HEK293 (cell line): ENCODE results near the gene USP38.

Experiments
- CTCF ChIA-PET: fragments of 350-600 bp; formaldehyde crosslinking; extraction: SDS; loops from one replicate; lab custom pipeline; 2021; ENCODE audit warnings: antibody characterized with exemption; lab: Yijun Ruan, JAX
- POLR2A ChIA-PET: fragments of 300-600 bp; formaldehyde crosslinking; extraction: SDS; loops from one replicate; lab custom pipeline; 2020; ENCODE audit warnings: antibody characterized with exemption, inconsistent platforms; lab: Yijun Ruan, JAX
- H3K27ac ChIP-seq: fragments of 200-500 bp; sonication (Bioruptor generic); 2 replicates; pipeline ENCODE4 v1.5.1; 2014; ENCODE audit warnings: low read depth, low read length, control low read depth, inconsistent platforms; ENCODE audit errors: extremely low read depth
- H3K36me3 ChIP-seq, 2 experiments: fragments of 200-500 bp in 1 of 2; sonication (Bioruptor generic) in 1 of 2; 1 replicate in 1 of 2; 2 replicates in 1 of 2; pipeline ENCODE4 v1.5.1; 2014 to 2017; ENCODE audit warnings: inconsistent platforms in 2 of 2, low read length in 2 of 2; ENCODE audit not compliant: control insufficient read depth in 2 of 2, insufficient read depth in 1 of 2
- H3K4me1 ChIP-seq: fragments of 200-500 bp; sonication (Bioruptor generic); 2 replicates; pipeline ENCODE4 v1.5.1; 2014; ENCODE audit warnings: mild to moderate bottlenecking, low read length, inconsistent platforms; ENCODE audit not compliant: control insufficient read depth, insufficient read depth
- H3K4me3 ChIP-seq: 2 replicates; pipeline ENCODE4 v1.5.1; 2011; ENCODE audit warnings: low read depth, mild to moderate bottlenecking, control low read depth, low read length, moderate library complexity
- H3K9me3 ChIP-seq: fragments of 200-500 bp; sonication (Bioruptor generic); 2 replicates; pipeline ENCODE4 v1.5.1; 2014; ENCODE audit warnings: low read depth, low read length, inconsistent platforms; ENCODE audit not compliant: control insufficient read depth, insufficient read depth
- BCL11A ChIP-seq: fragments of 450-650 bp; formaldehyde crosslinking; IDR thresholded peaks from 2 replicates; pipeline ENCODE4 v1.5.1; 2016; ENCODE audit warnings: low read depth, missing biosample characterization, missing genetic modification characterization
- GLI4 ChIP-seq: fragments of 450-650 bp; formaldehyde crosslinking; IDR thresholded peaks from 2 replicates; pipeline ENCODE4 v1.5.1; 2016; ENCODE audit warnings: missing biosample characterization, missing genetic modification characterization
- MEIS1 ChIP-seq: sonication (generic); formaldehyde crosslinking; IDR thresholded peaks from 2 replicates; pipeline ENCODE4 v1.8.1; 2022; ENCODE audit warnings: missing genetic modification reagents, mild to moderate bottlenecking, borderline replicate concordance
- PRDM1 ChIP-seq: fragments of 450-650 bp; formaldehyde crosslinking; IDR thresholded peaks from 2 replicates; pipeline ENCODE4; 2016; ENCODE audit warnings: missing biosample characterization, missing genetic modification characterization
- RBAK ChIP-seq: fragments of 450-650 bp; formaldehyde crosslinking; IDR thresholded peaks from 2 replicates; pipeline ENCODE4 v1.5.1; 2016; ENCODE audit warnings: missing biosample characterization, missing genetic modification characterization
- REPIN1 ChIP-seq: fragments of 450-650 bp; formaldehyde crosslinking; IDR thresholded peaks from 2 replicates; pipeline ENCODE4 v1.5.1; 2017; ENCODE audit warnings: missing biosample characterization, missing genetic modification characterization, low read depth
- WT1 ChIP-seq: fragments of 450-650 bp; formaldehyde crosslinking; IDR thresholded peaks from 2 replicates; pipeline ENCODE4 v1.5.1; 2016; ENCODE audit warnings: missing biosample characterization, missing genetic modification characterization
- ZNF112 ChIP-seq: fragments of 450-650 bp; formaldehyde crosslinking; IDR thresholded peaks from 2 replicates; pipeline ENCODE4 v1.5.0; 2017; ENCODE audit warnings: missing biosample characterization, missing genetic modification characterization
- ZNF138 ChIP-seq: fragments of 450-650 bp; formaldehyde crosslinking; IDR thresholded peaks from 2 replicates; pipeline ENCODE4 v1.5.1; 2016; ENCODE audit warnings: missing biosample characterization, missing genetic modification characterization, borderline replicate concordance
- ZNF174 ChIP-seq: fragments of 450-650 bp; formaldehyde crosslinking; IDR thresholded peaks from 2 replicates; pipeline ENCODE4 v1.5.0; 2017; ENCODE audit warnings: missing biosample characterization, mild to moderate bottlenecking, missing genetic modification characterization
- ZNF311 ChIP-seq: fragments of 450-650 bp; formaldehyde crosslinking; IDR thresholded peaks from 2 replicates; pipeline ENCODE4 v1.5.1; 2017; ENCODE audit warnings: missing biosample characterization, missing genetic modification characterization, borderline replicate concordance
- ZNF354C ChIP-seq: fragments of 450-650 bp; formaldehyde crosslinking; IDR thresholded peaks from 2 replicates; pipeline ENCODE4 v1.5.1; 2016; ENCODE audit warnings: missing biosample characterization, missing genetic modification characterization, low read depth, borderline replicate concordance
- ZNF391 ChIP-seq: fragments of 450-650 bp; formaldehyde crosslinking; IDR thresholded peaks from 2 replicates; pipeline ENCODE4 v1.5.1; 2016; ENCODE audit warnings: low read depth, missing biosample characterization, missing genetic modification characterization, borderline replicate concordance
- ZNF398 ChIP-seq: fragments of 450-650 bp; formaldehyde crosslinking; IDR thresholded peaks from 2 replicates; pipeline ENCODE4 v1.5.1; 2017; ENCODE audit warnings: missing biosample characterization, missing genetic modification characterization
- ZNF501 ChIP-seq: fragments of 450-650 bp; formaldehyde crosslinking; IDR thresholded peaks from 2 replicates; pipeline ENCODE4 v1.5.1; 2016; ENCODE audit warnings: missing biosample characterization, missing genetic modification characterization
- ZNF544 ChIP-seq: fragments of 450-650 bp; formaldehyde crosslinking; IDR thresholded peaks from 2 replicates; pipeline ENCODE4 v1.5.0; 2017; ENCODE audit warnings: missing biosample characterization, missing genetic modification characterization
- ZNF585B ChIP-seq: fragments of 450-650 bp; formaldehyde crosslinking; IDR thresholded peaks from 2 replicates; pipeline ENCODE4 v1.5.1; 2016; ENCODE audit warnings: missing biosample characterization, missing genetic modification characterization
- ZNF626 ChIP-seq: fragments of 450-650 bp; sonication (Bioruptor Pico); formaldehyde crosslinking; IDR thresholded peaks from 2 replicates; pipeline ENCODE4 v1.5.1; 2018; ENCODE audit warnings: missing biosample characterization, missing genetic modification characterization, inconsistent platforms
- ZNF654 ChIP-seq: fragments of 450-650 bp; formaldehyde crosslinking; IDR thresholded peaks from 2 replicates; pipeline ENCODE4 v1.5.1; 2016; ENCODE audit warnings: low read depth, missing biosample characterization, missing genetic modification characterization
- ZNF768 ChIP-seq: fragments of 450-650 bp; formaldehyde crosslinking; IDR thresholded peaks from 2 replicates; pipeline ENCODE4 v1.5.1; 2018; ENCODE audit warnings: missing biosample characterization, mild to moderate bottlenecking, missing genetic modification characterization
- ZNF777 ChIP-seq: fragments of 450-650 bp; formaldehyde crosslinking; IDR thresholded peaks from 2 replicates; pipeline ENCODE4 v1.5.1; 2017; ENCODE audit warnings: missing biosample characterization, missing genetic modification characterization, borderline replicate concordance
- ZSCAN4 ChIP-seq: fragments of 450-650 bp; formaldehyde crosslinking; IDR thresholded peaks from 2 replicates; pipeline ENCODE4 v1.5.1; 2017; ENCODE audit warnings: missing biosample characterization, missing genetic modification characterization
- TF ChIP-seq, protein P1 (sequence below): fragments of 450-650 bp; formaldehyde crosslinking; IDR thresholded peaks from 2 replicates; pipeline ENCODE4 v1.5.1; 2017; ENCODE audit warnings: missing biosample characterization, missing genetic modification characterization
- TF ChIP-seq, protein P2 (sequence below): fragments of 450-650 bp; formaldehyde crosslinking; IDR thresholded peaks from 2 replicates; pipeline ENCODE4 v1.5.1; 2016; ENCODE audit warnings: missing biosample characterization, missing genetic modification characterization

USP38 gene

GRCh38 chr4:143202824-143203223, 18.1 kb downstream of the USP38 start:
- CTCF ChIA-PET, result interaction anchor here (1.1 to 1.3 kb wide), 2 partner anchors 277 to 282 kb away, joined by 3 to 5 read pairs; no protein-coding TSS in a partner anchor
- Histone ChIP-seq H3K9me3 (no peaks in the 10 kb centered on the region), H3K4me1 (no peaks in the 10 kb centered on the region), H3K27ac (no peak overlapping the region), H3K4me3 (no peak overlapping the region), H3K36me3 (peaks cover 18 to 81% of the 10 kb centered on the region in 2 experiments)
- TF ChIP-seq ZNF544 (no peak), ZNF354C (tag by site-specific recombination) (no peak), ZSCAN4 (tag by site-specific recombination) (no peak), ZNF626 (tag by site-specific recombination) (no peak), PRDM1 (tag by site-specific recombination) (no peak), ZNF654 (tag by site-specific recombination) (peak; percentile 38)
- TF ChIP-seq, protein P1, sequence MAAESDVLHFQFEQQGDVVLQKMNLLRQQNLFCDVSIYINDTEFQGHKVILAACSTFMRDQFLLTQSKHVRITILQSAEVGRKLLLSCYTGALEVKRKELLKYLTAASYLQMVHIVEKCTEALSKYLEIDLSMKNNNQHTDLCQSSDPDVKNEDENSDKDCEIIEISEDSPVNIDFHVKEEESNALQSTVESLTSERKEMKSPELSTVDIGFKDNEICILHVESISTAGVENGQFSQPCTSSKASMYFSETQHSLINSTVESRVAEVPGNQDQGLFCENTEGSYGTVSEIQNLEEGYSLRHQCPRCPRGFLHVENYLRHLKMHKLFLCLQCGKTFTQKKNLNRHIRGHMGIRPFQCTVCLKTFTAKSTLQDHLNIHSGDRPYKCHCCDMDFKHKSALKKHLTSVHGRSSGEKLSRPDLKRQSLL (tag by site-specific recombination), result no peak
- POLR2A ChIA-PET, result no interaction called here

GRCh38 chr4:143203577-143203976, 18.9 kb downstream of the USP38 start:
- Histone ChIP-seq H3K27ac (no peak overlapping the region), H3K36me3 (peaks cover 18 to 73% of the 10 kb centered on the region in 2 experiments), H3K9me3 (no peaks in the 10 kb centered on the region), H3K4me1 (no peaks in the 10 kb centered on the region), H3K4me3 (no peak overlapping the region)
- CTCF ChIA-PET, result interaction anchor here (0.6 to 0.7 kb wide), 2 partner anchors 41 to 269 kb away, joined by 3 to 4 read pairs; no protein-coding TSS in a partner anchor
- POLR2A ChIA-PET, result interaction anchor here (0.7 kb wide), 1 partner anchor 21 kb away, joined by 4 read pairs; no protein-coding TSS in a partner anchor
- TF ChIP-seq ZNF112 (tag by site-specific recombination) (no peak), ZNF398 (tag by site-specific recombination) (no peak), ZNF777 (tag by site-specific recombination) (no peak), ZNF391 (tag by site-specific recombination) (no peak), ZNF311 (tag by site-specific recombination) (no peak), ZNF501 (tag by site-specific recombination) (no peak), WT1 (tag by site-specific recombination) (no peak), MEIS1 (CRISPR knock-in tag) (no peak), ZNF138 (tag by site-specific recombination) (no peak), ZNF654 (tag by site-specific recombination) (no peak), ZNF354C (tag by site-specific recombination) (no peak), REPIN1 (no peak), ZNF585B (tag by site-specific recombination) (no peak), ZNF768 (no peak), BCL11A (tag by site-specific recombination) (no peak), GLI4 (tag by site-specific recombination) (no peak), ZNF174 (tag by site-specific recombination) (no peak), RBAK (no peak)
- TF ChIP-seq, protein P2, sequence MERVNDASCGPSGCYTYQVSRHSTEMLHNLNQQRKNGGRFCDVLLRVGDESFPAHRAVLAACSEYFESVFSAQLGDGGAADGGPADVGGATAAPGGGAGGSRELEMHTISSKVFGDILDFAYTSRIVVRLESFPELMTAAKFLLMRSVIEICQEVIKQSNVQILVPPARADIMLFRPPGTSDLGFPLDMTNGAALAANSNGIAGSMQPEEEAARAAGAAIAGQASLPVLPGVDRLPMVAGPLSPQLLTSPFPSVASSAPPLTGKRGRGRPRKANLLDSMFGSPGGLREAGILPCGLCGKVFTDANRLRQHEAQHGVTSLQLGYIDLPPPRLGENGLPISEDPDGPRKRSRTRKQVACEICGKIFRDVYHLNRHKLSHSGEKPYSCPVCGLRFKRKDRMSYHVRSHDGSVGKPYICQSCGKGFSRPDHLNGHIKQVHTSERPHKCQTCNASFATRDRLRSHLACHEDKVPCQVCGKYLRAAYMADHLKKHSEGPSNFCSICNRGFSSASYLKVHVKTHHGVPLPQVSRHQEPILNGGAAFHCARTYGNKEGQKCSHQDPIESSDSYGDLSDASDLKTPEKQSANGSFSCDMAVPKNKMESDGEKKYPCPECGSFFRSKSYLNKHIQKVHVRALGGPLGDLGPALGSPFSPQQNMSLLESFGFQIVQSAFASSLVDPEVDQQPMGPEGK (tag by site-specific recombination), result no peak
